Calu3 (cell line): ENCODE results near the gene RIMS4. TPM values are rescaled to one million over a fixed set of nuclear protein-coding genes. Genes with fewer than 3 reads are reported as not detected.

Experiments
- BruUV-seq: library from RNA; stranded (reverse); fragments of 400-500 nt; replicated peaks from 2 replicates; lab custom pipeline; 2021; lab: Mats Ljungman, UMichigan
- CTCF ChIA-PET: fragments of 300-600 bp; sonication (Branson Sonifier 250); formaldehyde crosslinking; loops from one replicate; lab custom pipeline; 2022; ENCODE audit warnings: antibody characterized with exemption; lab: Charles Lee
- DNase-seq: peaks from one replicate; pipeline ENCODE4 v3.0.0; 2022
- H3K27ac Mint-ChIP-seq: one replicate; pipeline ENCODE4 v1.8.0; 2022; ENCODE audit warnings: mixed read lengths; ENCODE audit not compliant: unreplicated experiment
- H3K27me3 Mint-ChIP-seq: one replicate; pipeline ENCODE4 v1.8.0; 2022; ENCODE audit warnings: mixed read lengths; ENCODE audit not compliant: unreplicated experiment
- H3K36me3 Mint-ChIP-seq: one replicate; pipeline ENCODE4 v1.8.0; 2022; ENCODE audit warnings: mild to moderate bottlenecking, moderate library complexity, mixed read lengths; ENCODE audit not compliant: insufficient read depth, unreplicated experiment
- H3K4me1 Mint-ChIP-seq: one replicate; pipeline ENCODE4 v1.8.0; 2022; ENCODE audit warnings: mild to moderate bottlenecking, low read depth, mixed read lengths; ENCODE audit not compliant: unreplicated experiment
- H3K4me3 Mint-ChIP-seq: one replicate; pipeline ENCODE4 v1.8.0; 2022; ENCODE audit warnings: mild to moderate bottlenecking, low read depth, moderate library complexity, mixed read lengths; ENCODE audit not compliant: unreplicated experiment
- H3K9me3 Mint-ChIP-seq: one replicate; pipeline ENCODE4 v1.8.0; 2022; ENCODE audit warnings: low read depth, mixed read lengths; ENCODE audit not compliant: unreplicated experiment
- CTCF ChIP-seq: fragments of 200-600 bp; IDR thresholded peaks from one replicate; pipeline ENCODE4 v1.8.0; 2022; ENCODE audit warnings: antibody characterized with exemption; ENCODE audit not compliant: unreplicated experiment
- intact Hi-C: fragments of 100-400 bp; cut with micrococcal nuclease; formaldehyde crosslinking; loops from one replicate; pipeline ENCODE4 v1.10.0; 2022; ENCODE audit not compliant: unreplicated experiment
- total RNA-seq: library from RNA; stranded (reverse); gene quantifications from 2 replicates; pipeline ENCODE4 v1.2.3, GENCODE V29; 2022

The RIMS4 gene
- total RNA-seq, 1 experiment from 2014 or later, result 0.40 TPM

- Mint-ChIP-seq H3K9me3 (no peaks in the 10 kb centered on the region), H3K4me1 (no peaks in the 10 kb centered on the region), H3K4me3 (no peak overlapping the region), H3K27ac (no peak overlapping the region), H3K36me3 (no peaks in the 10 kb centered on the region), H3K27me3 (peaks cover 79% of the 10 kb centered on the region)
- CTCF ChIA-PET, result interaction anchor here (1.0 kb wide), 1 partner anchor 43 kb away, joined by 7 read pairs; no protein-coding TSS in a partner anchor
- BruUV-seq, result no TSS peak
- DNase-seq, result no peak
- intact Hi-C loops, result no loop called here
- no peak for TF ChIP-seq CTCF
These were observed 19.5 kb downstream of the RIMS4 start for GRCh38 chr20:44790638-44791393.

- Mint-ChIP-seq H3K9me3 (no peaks in the 10 kb centered on the region), H3K27ac (no peak overlapping the region), H3K4me3 (no peak overlapping the region), H3K27me3 (peaks cover 86% of the 10 kb centered on the region), H3K36me3 (no peaks in the 10 kb centered on the region), H3K4me1 (no peaks in the 10 kb centered on the region)
- no peak for DNase-seq
- TF ChIP-seq CTCF, result no peak
- CTCF ChIA-PET, result no interaction called here
- intact Hi-C loops, result no loop called here
- BruUV-seq, result no TSS peak
These were observed 21.5 kb downstream of the RIMS4 start for GRCh38 chr20:44788706-44789456.

DNA sequence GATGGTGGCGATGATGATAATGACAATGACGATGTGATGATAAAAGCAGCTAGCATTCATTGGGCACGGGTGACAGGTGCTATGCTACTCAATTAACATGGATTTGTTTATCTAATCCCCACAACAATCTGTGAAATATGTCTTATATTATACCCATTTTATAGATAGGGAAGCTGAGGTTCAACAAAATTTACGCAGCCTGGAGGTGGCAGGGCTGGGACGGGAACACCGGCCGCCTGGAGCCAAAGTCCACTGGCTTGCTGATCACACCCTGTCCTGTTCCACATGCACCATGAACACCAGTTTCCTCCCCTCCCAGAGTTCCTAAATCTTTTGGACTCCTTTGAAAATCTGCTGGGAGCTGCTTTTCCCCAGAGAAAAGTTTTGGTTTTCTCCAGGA, 23.0 kb downstream of the RIMS4 start:
- peaks cover 95% of the 10 kb centered on the region for H3K27me3 Mint-ChIP-seq
- DNase-seq, result no peak
- CTCF ChIA-PET, result no interaction called here
- H3K4me1 Mint-ChIP-seq, result no peaks in the 10 kb centered on the region
- no peak overlapping the region for H3K27ac Mint-ChIP-seq
- H3K36me3 Mint-ChIP-seq, result no peaks in the 10 kb centered on the region
- intact Hi-C loops, result no loop called here
- no TSS peak for BruUV-seq
- no peak overlapping the region for H3K4me3 Mint-ChIP-seq
- TF ChIP-seq CTCF, result no peak
- H3K9me3 Mint-ChIP-seq, result no peaks in the 10 kb centered on the region

- intact Hi-C loops, result no loop called here
- H3K4me3 Mint-ChIP-seq, result no peak overlapping the region
- H3K4me1 Mint-ChIP-seq, result no peaks in the 10 kb centered on the region
- no peaks in the 10 kb centered on the region for H3K9me3 Mint-ChIP-seq
- CTCF ChIA-PET, result interaction anchor here (0.6 to 1.3 kb wide), 4 partner anchors 9 to 342 kb away, joined by 3 to 5 read pairs (median 4); no protein-coding TSS in a partner anchor
- no peak for DNase-seq
- peaks cover 95% of the 10 kb centered on the region for H3K27me3 Mint-ChIP-seq
- no peak for TF ChIP-seq CTCF
- no TSS peak for BruUV-seq
- no peaks in the 10 kb centered on the region for H3K36me3 Mint-ChIP-seq
- H3K27ac Mint-ChIP-seq, result no peak overlapping the region
These were observed 24.6 kb downstream of the RIMS4 start for GRCh38 chr20:44785768-44786167.
